Fibroblast of the aortic adventitia (primary cell): Measurements from ENCODE around the gene UGT1A6. TPM values are rescaled to one million over a fixed set of nuclear protein-coding genes. Genes with fewer than 3 reads are reported as not detected.

Source experiments
- DNase-seq: peaks from one replicate; pipeline ENCODE4 v3.0.0-alpha.2; 2010; ENCODE audit warnings: low read depth
- H3K4me3 ChIP-seq: 2 replicates; pipeline ENCODE4 v1.5.1; 2011; ENCODE audit warnings: low read depth, mild to moderate bottlenecking, control low read depth, low read length, moderate library complexity
- CTCF ChIP-seq: IDR thresholded peaks from 2 replicates; pipeline ENCODE4 v1.5.1; 2011; ENCODE audit warnings: mild to moderate bottlenecking, low read length, control low read depth, inconsistent platforms; ENCODE audit not compliant: insufficient read depth
- total RNA-seq: library from RNA; depleted of rRNA; stranded (reverse); fragments of >200 nt; gene quantifications from 2 replicates; pipeline ENCODE4 v1.2.3, GENCODE V29; 2012; ENCODE audit warnings: low replicate concordance

Gene UGT1A6
- total RNA-seq, 1 donor: 0.09 TPM

- H3K4me3 ChIP-seq: no peak overlapping the region
- peak; percentile 36 for DNase-seq
- no peak for TF ChIP-seq CTCF
Observed at GRCh38 chr2:233756429-233757081, 63.9 kb downstream of the UGT1A6 start.

DNA sequence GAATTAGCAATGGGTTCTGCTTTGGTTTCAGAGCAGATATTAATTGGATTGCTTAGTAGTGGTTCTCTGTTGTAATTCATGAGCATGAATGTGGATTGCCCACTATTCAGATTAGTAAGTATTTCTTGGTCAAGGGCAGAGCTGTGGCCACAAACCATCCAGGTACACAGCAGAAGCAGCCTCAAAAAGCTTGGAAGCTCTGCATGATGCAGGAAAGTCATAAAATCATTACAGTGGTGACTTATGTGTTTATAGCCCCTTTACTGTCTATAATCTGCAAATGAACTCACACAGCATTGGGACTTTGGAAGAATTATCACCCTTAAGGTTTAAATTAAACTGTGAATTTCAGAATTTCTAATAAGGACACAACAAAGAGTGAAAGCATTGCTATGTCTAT, 65.5 kb downstream of the UGT1A6 start:
- TF ChIP-seq CTCF: no peak
- no peak for DNase-seq
- H3K4me3 ChIP-seq: no peak overlapping the region

GRCh38 chr2:233758849-233759248, 66.2 kb downstream of the UGT1A6 start:
- DNase-seq: peak; percentile 59
- TF ChIP-seq CTCF: no peak
- no peak overlapping the region for H3K4me3 ChIP-seq

- no peak for TF ChIP-seq CTCF
- H3K4me3 ChIP-seq: no peak within 1 kb of the TSS
- no peak for DNase-seq
Observed at GRCh38 chr2:233760043-233760442, 67.4 kb downstream of the UGT1A6 start, which contains the start of gene UGT1A1. UGT1A1 (plus strand) TSS chr2:233760270; CDS start chr2:233760288, 18 bp downstream.

DNA sequence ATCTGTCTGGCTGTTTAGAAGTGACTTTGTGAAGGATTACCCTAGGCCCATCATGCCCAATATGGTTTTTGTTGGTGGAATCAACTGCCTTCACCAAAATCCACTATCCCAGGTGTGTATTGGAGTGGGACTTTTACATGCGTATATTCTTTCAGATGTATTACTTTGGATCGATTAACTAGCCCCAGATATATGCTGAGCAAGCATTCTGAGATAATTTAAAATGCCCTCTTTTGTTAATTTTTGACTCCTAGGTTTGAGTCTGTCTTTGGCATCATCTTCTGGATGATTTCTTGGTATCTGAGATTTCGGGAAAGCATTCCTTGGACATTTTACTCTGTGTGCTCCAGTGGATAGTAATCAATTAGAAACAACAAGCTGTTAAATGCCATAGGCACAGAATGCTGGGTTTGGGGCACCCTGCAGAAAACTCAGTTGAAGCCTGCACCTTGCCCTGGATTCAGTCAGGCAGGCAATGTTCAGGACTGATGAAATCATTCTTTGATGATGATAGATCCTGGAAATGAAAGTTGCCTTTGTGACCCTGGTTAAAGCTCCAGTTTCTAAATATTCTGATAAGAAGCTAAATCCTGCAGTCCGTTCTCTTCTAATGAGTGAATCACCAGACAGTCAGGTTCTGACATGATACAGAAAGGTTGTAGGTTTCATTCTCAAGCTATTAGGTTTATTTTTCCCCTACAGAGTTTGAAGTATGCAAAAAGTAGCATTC, 68.5 kb downstream of the UGT1A6 start:
- H3K4me3 ChIP-seq: no peak overlapping the region
- peak; percentile 51 for DNase-seq
- no peak for TF ChIP-seq CTCF

- TF ChIP-seq CTCF: no peak
- no peak overlapping the region for H3K4me3 ChIP-seq
- DNase-seq: peak; percentile 74
Observed at GRCh38 chr2:233764264-233764663, 71.6 kb downstream of the UGT1A6 start.
